SK-N-SH (cell line): Measurements from ENCODE around the gene DERL3. TPM values are rescaled to one million over a fixed set of nuclear protein-coding genes. Genes with fewer than 3 reads are reported as not detected.

Experiments used
- CTCF ChIA-PET: fragments of 300-600, 350-600 bp; formaldehyde crosslinking; extraction: SDS; loops from one replicate; lab custom pipeline; 2021; lab: Yijun Ruan, JAX
- POLR2A ChIA-PET: fragments of 350-600 bp; sonication (Branson Sonifier 250); formaldehyde crosslinking; extraction: SDS; loops from one replicate; lab custom pipeline; 2020; ENCODE audit warnings: antibody characterized with exemption, inconsistent platforms; lab: Yijun Ruan, JAX
- DNase-seq: peaks from one replicate; pipeline ENCODE4 v3.0.0; 2012
- H2AFZ ChIP-seq: fragments of 200-600 bp; sonication (generic); 2 replicates; pipeline ENCODE4 v1.8.1; 2016; ENCODE audit warnings: antibody characterized with exemption, mild to moderate bottlenecking, low read depth
- H3F3A ChIP-seq: fragments of 200-600 bp; sonication (generic); replicated peaks from 2 replicates; pipeline ENCODE3; 2016; ENCODE audit warnings: antibody characterized with exemption, mild to moderate bottlenecking; ENCODE audit not compliant: insufficient read depth
- H3K27ac ChIP-seq, 2 experiments: fragments of 200-500 bp in 1 of 2; fragments of 200-600 bp in 1 of 2; sonication (Bioruptor generic) in 1 of 2; sonication (generic), shearing (Covaris generic) in 1 of 2; 2 replicates each; pipeline versions ENCODE4 v1.5.1 to v1.6.1; 2014 to 2016; ENCODE audit warnings: low read depth in 2 of 2, inconsistent platforms in 1 of 2, low read length in 1 of 2, mild to moderate bottlenecking in 1 of 2, mixed read lengths in 1 of 2
- H3K27me3 ChIP-seq: fragments of 200-600 bp; sonication (generic), shearing (Covaris generic); 2 replicates; pipeline ENCODE4 v1.6.1; 2016; ENCODE audit warnings: mixed run types; ENCODE audit not compliant: insufficient read depth
- H3K36me3 ChIP-seq, 2 experiments: fragments of 200-500 bp in 1 of 2; fragments of 200-600 bp in 1 of 2; sonication (Bioruptor generic) in 1 of 2; sonication (generic) in 1 of 2; replicated peaks in 1 of 2; 2 replicates each; pipeline versions ENCODE3 to v1.5.1; 2014 to 2016; ENCODE audit warnings: low read length in 1 of 2, mild to moderate bottlenecking in 1 of 2; ENCODE audit not compliant: insufficient read depth in 2 of 2, control insufficient read depth in 1 of 2
- H3K4me1 ChIP-seq, 2 experiments: fragments of 200-500 bp in 1 of 2; fragments of 200-600 bp in 1 of 2; sonication (Bioruptor generic) in 1 of 2; sonication (generic), shearing (Covaris generic) in 1 of 2; 2 replicates each; pipeline versions ENCODE4 v1.5.1 to v1.6.1; 2014 to 2016; ENCODE audit warnings: low read depth in 1 of 2, low read length in 1 of 2, mixed run types in 1 of 2; ENCODE audit not compliant: insufficient read depth in 2 of 2, control insufficient read depth in 1 of 2
- H3K4me2 ChIP-seq: fragments of 200-600 bp; sonication (generic), shearing (Covaris generic); 2 replicates; pipeline ENCODE4 v1.6.1; 2017; ENCODE audit warnings: mixed run types
- H3K4me3 ChIP-seq, 2 experiments: fragments of 200-500 bp in 1 of 2; fragments of 200-600 bp in 1 of 2; sonication (Bioruptor generic) in 1 of 2; sonication (generic), shearing (Covaris generic) in 1 of 2; 2 replicates each; pipeline versions ENCODE4 v1.5.1 to v1.8.1; 2014 to 2016; ENCODE audit warnings: low read depth in 2 of 2, inconsistent platforms in 1 of 2, low read length in 1 of 2, mild to moderate bottlenecking in 1 of 2, mixed read lengths in 1 of 2, moderate library complexity in 1 of 2
- H3K79me2 ChIP-seq: fragments of 200-600 bp; sonication (generic); 2 replicates; pipeline ENCODE4 v1.8.1; 2017; ENCODE audit warnings: mild to moderate bottlenecking; ENCODE audit not compliant: insufficient read depth
- H3K9ac ChIP-seq: fragments of 200-600 bp; sonication (generic); 2 replicates; pipeline ENCODE4 v1.6.1; 2017; ENCODE audit warnings: mixed run types
- H3K9me2 ChIP-seq: fragments of 200-600 bp; sonication (generic); 2 replicates; pipeline ENCODE4 v1.6.1; 2017; ENCODE audit warnings: mixed run types
- H3K9me3 ChIP-seq: fragments of 200-600 bp; sonication (generic); 2 replicates; pipeline ENCODE4 v1.6.1; 2017; ENCODE audit warnings: mixed run types, mild to moderate bottlenecking, moderate library complexity
- H4K20me1 ChIP-seq: fragments of 200-600 bp; sonication (generic); 2 replicates; pipeline ENCODE4 v1.6.1; 2017; ENCODE audit warnings: mild to moderate bottlenecking, mixed run types; ENCODE audit not compliant: insufficient read depth
- CHD2 ChIP-seq: fragments of 150-350 bp; IDR thresholded peaks from 2 replicates; pipeline ENCODE4 v1.6.1; 2018; ENCODE audit warnings: low read length; ENCODE audit not compliant: partially characterized antibody
- ELF1 ChIP-seq: IDR thresholded peaks from 2 replicates; pipeline ENCODE4 v1.4.0; 2012
- EZH2phosphoT487 ChIP-seq: fragments of 200-600 bp; sonication (generic); IDR thresholded peaks from 2 replicates; pipeline ENCODE4 v1.6.1; 2017; ENCODE audit warnings: low read depth, mixed run types, mild to moderate bottlenecking, antibody characterized with exemption, moderate library complexity, borderline replicate concordance
- FOSL2 ChIP-seq: IDR thresholded peaks from 2 replicates; pipeline ENCODE4 v1.4.0; 2012; ENCODE audit warnings: low read depth, mild to moderate bottlenecking, moderate library complexity, borderline replicate concordance
- NRF1 ChIP-seq: IDR thresholded peaks from 2 replicates; pipeline ENCODE4 v1.6.1; 2012; ENCODE audit warnings: low read depth, mild to moderate bottlenecking, low read length
- POLR2AphosphoS5 ChIP-seq: IDR thresholded peaks from 2 replicates; pipeline ENCODE4 v1.6.1; 2012; ENCODE audit warnings: low read depth, low read length
- RAD21 ChIP-seq: IDR thresholded peaks from 2 replicates; pipeline ENCODE4 v1.6.1; 2012; ENCODE audit warnings: mild to moderate bottlenecking, low read length
- RXRA ChIP-seq: IDR thresholded peaks from 2 replicates; pipeline ENCODE4 v1.4.0; 2012; ENCODE audit warnings: low read depth, mild to moderate bottlenecking, borderline replicate concordance
- SMC3 ChIP-seq: IDR thresholded peaks from 2 replicates; pipeline ENCODE4 v1.6.1; 2012; ENCODE audit warnings: low read depth, low read length, improper control_type of control experiment
- TCF12 ChIP-seq: IDR thresholded peaks from 2 replicates; pipeline ENCODE4 v1.4.0; 2012
- WGBS: methylation state at CpG from one replicate; pipeline ENCODE4 v1.1.6; 2017; ENCODE audit warnings: low lambda C conversion rate; 5-methylcytosine and 5-hydroxymethylcytosine counted together
- polyA plus RNA-seq, 3 experiments: library from polyadenylated mRNA; depleted of rRNA; stranded (reverse); fragments of >200 nt; gene quantifications; 2 replicates each; pipeline ENCODE4 v1.2.3, GENCODE V29; 2012
- TF ChIP-seq, protein P1 (sequence below): IDR thresholded peaks from 2 replicates; pipeline ENCODE4 v1.6.1; 2012; ENCODE audit warnings: mild to moderate bottlenecking, low read depth, low read length, moderate library complexity
- TF ChIP-seq, protein P2 (sequence below): IDR thresholded peaks from 2 replicates; pipeline ENCODE4 v1.4.0; 2012; ENCODE audit warnings: low read depth
- TF ChIP-seq, protein P3 (sequence below): IDR thresholded peaks from 2 replicates; pipeline ENCODE4 v1.4.0; 2012; ENCODE audit warnings: low read depth, borderline replicate concordance
- TF ChIP-seq, protein P4 (sequence below): IDR thresholded peaks from 2 replicates; pipeline ENCODE4 v1.4.0; 2012; ENCODE audit warnings: low read depth, borderline replicate concordance

Gene DERL3
- polyA plus RNA-seq, 1 of the 3 experiments (the other 2 are of a cell fraction) = not detected

DNA sequence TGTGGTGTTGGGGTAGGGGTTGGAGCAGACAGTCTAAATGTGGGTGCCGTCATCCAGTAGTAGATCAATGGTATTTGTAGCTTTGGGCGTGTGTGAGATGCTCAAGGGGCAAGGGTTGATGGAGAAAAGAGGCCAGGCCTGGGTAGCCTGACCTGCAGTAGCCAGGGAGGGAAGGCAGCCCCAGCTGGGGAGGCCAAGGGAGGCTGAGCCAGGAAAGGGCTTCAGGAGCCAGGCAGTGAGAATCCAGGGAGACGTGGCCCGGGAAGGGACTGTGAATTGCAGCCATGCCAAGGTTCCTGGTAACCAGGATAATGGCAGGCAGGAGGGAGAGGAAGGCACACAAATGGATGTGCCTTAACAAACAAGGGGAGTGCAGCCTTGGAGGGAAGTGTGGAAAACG, 2.5 kb upstream of the DERL3 start:
- no peaks in the 10 kb centered on the region for H3F3A ChIP-seq
- H3K9ac ChIP-seq = no peak overlapping the region
- no peaks in the 10 kb centered on the region for H4K20me1 ChIP-seq
- CTCF ChIA-PET = no interaction called here
- no peaks in the 10 kb centered on the region for H3K79me2 ChIP-seq
- no peaks in the 10 kb centered on the region for H3K9me2 ChIP-seq
- H3K4me1 ChIP-seq = peaks cover under 1 to 21% of the 10 kb centered on the region in 2 experiments; a peak in 3 of 4 replicates
- DNase-seq = peak; percentile 38
- no peak overlapping the region for H2AFZ ChIP-seq
- H3K27me3 ChIP-seq = no peaks in the 10 kb centered on the region
- H3K27ac ChIP-seq = no peak overlapping the region
- H3K4me3 ChIP-seq = no peak overlapping the region
- WGBS = 83% methylated on average over 5 of the region's 5 CpGs
- TF ChIP-seq, protein P1, sequence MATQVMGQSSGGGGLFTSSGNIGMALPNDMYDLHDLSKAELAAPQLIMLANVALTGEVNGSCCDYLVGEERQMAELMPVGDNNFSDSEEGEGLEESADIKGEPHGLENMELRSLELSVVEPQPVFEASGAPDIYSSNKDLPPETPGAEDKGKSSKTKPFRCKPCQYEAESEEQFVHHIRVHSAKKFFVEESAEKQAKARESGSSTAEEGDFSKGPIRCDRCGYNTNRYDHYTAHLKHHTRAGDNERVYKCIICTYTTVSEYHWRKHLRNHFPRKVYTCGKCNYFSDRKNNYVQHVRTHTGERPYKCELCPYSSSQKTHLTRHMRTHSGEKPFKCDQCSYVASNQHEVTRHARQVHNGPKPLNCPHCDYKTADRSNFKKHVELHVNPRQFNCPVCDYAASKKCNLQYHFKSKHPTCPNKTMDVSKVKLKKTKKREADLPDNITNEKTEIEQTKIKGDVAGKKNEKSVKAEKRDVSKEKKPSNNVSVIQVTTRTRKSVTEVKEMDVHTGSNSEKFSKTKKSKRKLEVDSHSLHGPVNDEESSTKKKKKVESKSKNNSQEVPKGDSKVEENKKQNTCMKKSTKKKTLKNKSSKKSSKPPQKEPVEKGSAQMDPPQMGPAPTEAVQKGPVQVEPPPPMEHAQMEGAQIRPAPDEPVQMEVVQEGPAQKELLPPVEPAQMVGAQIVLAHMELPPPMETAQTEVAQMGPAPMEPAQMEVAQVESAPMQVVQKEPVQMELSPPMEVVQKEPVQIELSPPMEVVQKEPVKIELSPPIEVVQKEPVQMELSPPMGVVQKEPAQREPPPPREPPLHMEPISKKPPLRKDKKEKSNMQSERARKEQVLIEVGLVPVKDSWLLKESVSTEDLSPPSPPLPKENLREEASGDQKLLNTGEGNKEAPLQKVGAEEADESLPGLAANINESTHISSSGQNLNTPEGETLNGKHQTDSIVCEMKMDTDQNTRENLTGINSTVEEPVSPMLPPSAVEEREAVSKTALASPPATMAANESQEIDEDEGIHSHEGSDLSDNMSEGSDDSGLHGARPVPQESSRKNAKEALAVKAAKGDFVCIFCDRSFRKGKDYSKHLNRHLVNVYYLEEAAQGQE = no peak
- no peak for TF ChIP-seq NRF1
- TF ChIP-seq, protein P2, sequence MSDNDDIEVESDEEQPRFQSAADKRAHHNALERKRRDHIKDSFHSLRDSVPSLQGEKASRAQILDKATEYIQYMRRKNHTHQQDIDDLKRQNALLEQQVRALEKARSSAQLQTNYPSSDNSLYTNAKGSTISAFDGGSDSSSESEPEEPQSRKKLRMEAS = no peak
- no peak overlapping the region for H3K4me2 ChIP-seq
- POLR2A ChIA-PET = no interaction called here
- H3K36me3 ChIP-seq = peaks cover 0 to 11% of the 10 kb centered on the region in 2 experiments
- H3K9me3 ChIP-seq = no peaks in the 10 kb centered on the region

DNA sequence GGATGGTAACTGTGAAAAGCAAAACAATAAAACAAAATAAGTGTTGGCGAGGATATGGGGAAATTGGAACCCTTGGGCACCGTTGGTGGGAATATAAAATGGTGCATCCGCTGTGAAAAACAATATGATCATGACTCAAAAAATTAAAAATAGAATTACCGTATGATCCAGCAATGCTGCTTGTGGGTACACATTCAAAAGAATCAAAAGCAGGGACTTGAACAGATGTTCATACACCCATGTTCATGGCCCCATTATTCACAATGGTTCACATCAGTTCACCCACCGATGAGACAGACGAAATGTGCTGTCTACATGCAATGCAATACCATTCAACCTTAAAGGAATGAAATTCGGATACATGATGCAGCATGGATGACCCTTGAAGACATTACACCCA, 1.2 kb upstream of the DERL3 start:
- no peak overlapping the region for H3K27ac ChIP-seq
- CTCF ChIA-PET = no interaction called here
- H3K9ac ChIP-seq = no peak overlapping the region
- H3K9me3 ChIP-seq = no peaks in the 10 kb centered on the region
- H3K4me2 ChIP-seq = no peak overlapping the region
- no peaks in the 10 kb centered on the region for H3K27me3 ChIP-seq
- H2AFZ ChIP-seq = no peak overlapping the region
- peaks cover 0 to 22% of the 10 kb centered on the region in 2 experiments for H3K36me3 ChIP-seq
- H3K4me1 ChIP-seq = peaks cover 0 to 18% of the 10 kb centered on the region in 2 experiments; a peak in 1 of 4 replicates
- H3K4me3 ChIP-seq = no peak overlapping the region
- H3K79me2 ChIP-seq = no peaks in the 10 kb centered on the region
- no peaks in the 10 kb centered on the region for H4K20me1 ChIP-seq
- TF ChIP-seq, protein P3, sequence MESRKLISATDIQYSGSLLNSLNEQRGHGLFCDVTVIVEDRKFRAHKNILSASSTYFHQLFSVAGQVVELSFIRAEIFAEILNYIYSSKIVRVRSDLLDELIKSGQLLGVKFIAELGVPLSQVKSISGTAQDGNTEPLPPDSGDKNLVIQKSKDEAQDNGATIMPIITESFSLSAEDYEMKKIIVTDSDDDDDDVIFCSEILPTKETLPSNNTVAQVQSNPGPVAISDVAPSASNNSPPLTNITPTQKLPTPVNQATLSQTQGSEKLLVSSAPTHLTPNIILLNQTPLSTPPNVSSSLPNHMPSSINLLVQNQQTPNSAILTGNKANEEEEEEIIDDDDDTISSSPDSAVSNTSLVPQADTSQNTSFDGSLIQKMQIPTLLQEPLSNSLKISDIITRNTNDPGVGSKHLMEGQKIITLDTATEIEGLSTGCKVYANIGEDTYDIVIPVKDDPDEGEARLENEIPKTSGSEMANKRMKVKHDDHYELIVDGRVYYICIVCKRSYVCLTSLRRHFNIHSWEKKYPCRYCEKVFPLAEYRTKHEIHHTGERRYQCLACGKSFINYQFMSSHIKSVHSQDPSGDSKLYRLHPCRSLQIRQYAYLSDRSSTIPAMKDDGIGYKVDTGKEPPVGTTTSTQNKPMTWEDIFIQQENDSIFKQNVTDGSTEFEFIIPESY = no peak
- TF ChIP-seq EZH2phosphoT487 = no peak
- TF ChIP-seq SMC3 = no peak
- TF ChIP-seq TCF12 = no peak
- no peak for TF ChIP-seq ELF1
- TF ChIP-seq, protein P2 = no peak
- no peak for TF ChIP-seq CHD2
- TF ChIP-seq, protein P4, sequence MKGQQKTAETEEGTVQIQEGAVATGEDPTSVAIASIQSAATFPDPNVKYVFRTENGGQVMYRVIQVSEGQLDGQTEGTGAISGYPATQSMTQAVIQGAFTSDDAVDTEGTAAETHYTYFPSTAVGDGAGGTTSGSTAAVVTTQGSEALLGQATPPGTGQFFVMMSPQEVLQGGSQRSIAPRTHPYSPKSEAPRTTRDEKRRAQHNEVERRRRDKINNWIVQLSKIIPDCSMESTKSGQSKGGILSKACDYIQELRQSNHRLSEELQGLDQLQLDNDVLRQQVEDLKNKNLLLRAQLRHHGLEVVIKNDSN = no peak
- TF ChIP-seq, protein P1 = no peak
- TF ChIP-seq POLR2AphosphoS5 = no peak
- TF ChIP-seq FOSL2 = no peak
- no peak for TF ChIP-seq RXRA
- no peak for TF ChIP-seq RAD21
- no peak for TF ChIP-seq NRF1
- no peaks in the 10 kb centered on the region for H3F3A ChIP-seq
- no peak for DNase-seq
- WGBS = 84% methylated on average over 7 of the region's 7 CpGs
- no peaks in the 10 kb centered on the region for H3K9me2 ChIP-seq
- POLR2A ChIA-PET = no interaction called here
